ENCODE results near the gene NELFCD.

DNA sequence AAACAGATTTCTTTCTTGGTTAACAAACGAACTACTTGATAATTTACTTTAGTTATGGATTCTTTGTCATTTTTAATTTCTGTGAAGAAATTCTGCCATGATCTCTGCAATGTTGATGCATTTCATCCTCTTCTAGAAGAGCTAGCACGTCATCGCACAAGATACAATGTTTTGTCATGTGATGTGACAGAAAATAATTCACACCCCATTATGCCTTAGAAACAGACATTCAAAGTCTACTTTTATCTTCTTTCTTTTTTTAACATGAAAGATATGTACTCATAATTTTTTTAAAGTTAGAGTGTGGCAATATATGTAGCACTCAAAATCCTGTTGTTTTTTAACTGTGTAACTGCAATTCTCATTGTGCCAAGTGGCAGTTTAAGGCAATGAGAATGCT, 39.6 kb upstream of the NELFCD start:
- TF ChIP-seq EZH2 (IDR thresholded peaks at IDR 0.05; ENCODE audit: low read length, unreplicated experiment), result no peak
- TF ChIP-seq, protein P1, sequence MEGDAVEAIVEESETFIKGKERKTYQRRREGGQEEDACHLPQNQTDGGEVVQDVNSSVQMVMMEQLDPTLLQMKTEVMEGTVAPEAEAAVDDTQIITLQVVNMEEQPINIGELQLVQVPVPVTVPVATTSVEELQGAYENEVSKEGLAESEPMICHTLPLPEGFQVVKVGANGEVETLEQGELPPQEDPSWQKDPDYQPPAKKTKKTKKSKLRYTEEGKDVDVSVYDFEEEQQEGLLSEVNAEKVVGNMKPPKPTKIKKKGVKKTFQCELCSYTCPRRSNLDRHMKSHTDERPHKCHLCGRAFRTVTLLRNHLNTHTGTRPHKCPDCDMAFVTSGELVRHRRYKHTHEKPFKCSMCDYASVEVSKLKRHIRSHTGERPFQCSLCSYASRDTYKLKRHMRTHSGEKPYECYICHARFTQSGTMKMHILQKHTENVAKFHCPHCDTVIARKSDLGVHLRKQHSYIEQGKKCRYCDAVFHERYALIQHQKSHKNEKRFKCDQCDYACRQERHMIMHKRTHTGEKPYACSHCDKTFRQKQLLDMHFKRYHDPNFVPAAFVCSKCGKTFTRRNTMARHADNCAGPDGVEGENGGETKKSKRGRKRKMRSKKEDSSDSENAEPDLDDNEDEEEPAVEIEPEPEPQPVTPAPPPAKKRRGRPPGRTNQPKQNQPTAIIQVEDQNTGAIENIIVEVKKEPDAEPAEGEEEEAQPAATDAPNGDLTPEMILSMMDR (conservative IDR thresholded peaks at IDR 0.05; ENCODE audit: low read depth, low read length), result no peak

Data from PC-3 (cell line).